ENCODE results near the gene PEAK1. TPM values are rescaled to one million over a fixed set of nuclear protein-coding genes. Genes with fewer than 3 reads are reported as not detected.

Gene PEAK1
- total RNA-seq, 1 experiment from 2014 or later: 16.5 TPM

DNA sequence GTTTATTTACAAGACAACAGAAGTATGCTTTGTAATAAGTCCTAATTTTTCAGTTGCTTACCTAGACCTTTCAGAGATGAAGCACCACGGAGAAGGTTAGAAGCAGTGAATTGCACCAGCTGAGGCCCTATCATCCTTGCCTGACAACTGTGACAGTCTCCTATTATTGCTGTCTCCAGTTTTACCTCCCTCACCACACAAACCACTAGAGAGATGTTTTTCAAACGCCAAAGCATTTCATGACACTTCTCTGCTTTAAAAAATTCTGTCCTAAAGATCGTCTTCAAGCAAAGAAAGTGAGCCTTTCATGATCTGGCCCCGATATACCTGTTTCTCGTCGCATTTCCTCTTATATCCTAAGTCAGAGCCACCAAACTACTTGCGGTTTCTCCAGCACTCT lies 276.7 kb downstream of the PEAK1 start:
- no peak for DNase-seq (ENCODE audit: low read depth)

GRCh38 chr15:77140220-77140619 lies 279.7 kb downstream of the PEAK1 start:
- DNase-seq (ENCODE audit: low read depth): no peak

- no peak for DNase-seq (ENCODE audit: low read depth)
Observed at GRCh38 chr15:77139312-77139711, 280.6 kb downstream of the PEAK1 start.

GRCh38 chr15:77138167-77138522 lies 281.8 kb downstream of the PEAK1 start:
- DNase-seq (ENCODE audit: low read depth): peak; percentile 26

DNA sequence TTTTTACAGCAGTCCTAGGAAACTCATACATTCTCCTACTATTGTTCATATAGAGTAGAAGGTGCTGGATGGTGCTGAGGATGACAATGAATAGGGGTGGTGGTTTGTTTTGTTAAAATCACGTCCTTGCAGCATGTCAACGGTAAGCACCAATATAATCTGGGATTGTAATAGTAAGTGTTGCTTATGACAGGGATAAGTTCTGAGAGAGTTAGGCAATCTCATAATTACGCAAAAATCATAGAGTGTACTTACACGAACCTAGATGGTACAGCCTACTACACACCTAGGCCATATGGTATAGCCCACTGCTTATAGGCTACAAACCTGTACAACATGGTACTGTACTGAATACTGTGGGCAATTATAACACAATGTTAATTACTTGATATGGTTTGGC lies 284.7 kb downstream of the PEAK1 start:
- no peak for DNase-seq (ENCODE audit: low read depth)

GRCh38 chr15:77130315-77130930 lies 289.5 kb downstream of the PEAK1 start:
- no peak for DNase-seq (ENCODE audit: low read depth)

DNA sequence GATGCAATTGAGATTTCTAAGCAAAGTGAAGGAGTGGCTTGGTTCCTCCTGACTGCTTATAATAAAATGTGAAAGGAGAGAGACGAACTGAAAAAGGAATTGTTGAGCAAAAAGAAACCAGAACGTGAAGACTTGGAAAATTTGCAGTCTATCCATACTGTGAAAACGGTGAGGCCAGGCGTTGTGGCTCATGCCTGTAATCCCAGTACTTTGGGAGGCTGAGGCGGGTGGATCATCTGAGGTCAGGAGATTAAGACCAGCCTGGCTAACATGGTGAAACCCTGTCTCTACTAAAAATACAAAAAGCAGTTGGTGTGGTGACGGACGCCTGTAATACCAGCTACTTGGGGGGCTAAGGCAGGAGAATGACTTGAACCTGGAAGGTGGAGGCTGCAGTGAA lies 292.3 kb downstream of the PEAK1 start:
- DNase-seq (ENCODE audit: low read depth): no peak

DNA sequence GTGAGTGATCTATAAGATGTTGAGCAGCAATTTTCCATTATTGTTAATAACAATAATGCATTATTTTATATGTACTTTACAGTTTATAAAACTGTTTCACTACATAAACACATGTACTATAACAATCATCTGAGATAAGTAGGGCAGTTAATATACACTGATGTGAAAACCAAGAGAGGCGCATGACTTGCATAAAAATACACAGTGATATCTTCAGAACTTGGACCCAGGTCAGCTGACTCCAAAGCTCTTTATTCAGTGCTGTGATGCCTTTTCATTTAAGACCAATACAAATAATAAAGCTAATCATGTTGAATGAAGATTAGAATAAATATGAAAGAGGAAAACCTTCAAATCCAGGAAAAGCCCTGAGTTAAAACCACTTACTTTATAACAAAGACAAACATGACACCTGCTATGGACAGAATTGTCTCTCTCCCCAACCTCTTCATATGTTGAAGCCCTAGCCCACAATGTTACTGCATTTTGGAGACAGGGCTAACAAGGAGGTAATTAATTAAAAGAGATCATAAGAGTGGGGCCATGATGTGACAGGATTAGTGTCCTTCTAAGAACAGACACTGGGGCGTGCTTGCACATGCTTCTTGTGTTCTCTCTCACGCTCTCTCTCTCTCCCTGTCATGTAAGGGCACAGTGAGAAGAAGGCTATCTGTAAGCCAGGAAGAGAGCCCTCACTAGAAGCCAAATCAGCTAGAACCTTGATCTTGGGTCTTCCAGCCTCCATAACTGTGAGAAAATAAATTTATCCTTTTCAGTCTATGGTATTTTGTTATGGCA lies 293.2 kb downstream of the PEAK1 start:
- DNase-seq (ENCODE audit: low read depth): no peak

DNA sequence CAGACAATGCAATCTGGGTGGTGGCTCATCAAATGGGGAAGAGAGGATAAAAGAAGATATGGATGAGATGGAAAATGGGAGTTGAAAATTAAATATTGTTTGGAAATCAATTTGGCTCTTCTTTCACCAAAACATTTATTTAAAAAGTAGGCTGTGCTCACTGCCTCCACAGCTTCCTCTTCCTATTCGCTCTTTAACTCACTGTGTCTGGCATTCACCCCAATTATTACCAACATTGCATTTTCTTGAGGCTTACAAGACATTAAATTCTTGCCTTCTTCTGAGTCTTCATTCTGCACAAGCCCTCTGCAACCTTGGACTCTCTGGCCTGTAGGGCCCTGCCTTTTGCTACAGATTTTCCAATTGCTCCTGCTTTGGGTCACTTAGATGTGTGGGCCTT lies 296.1 kb downstream of the PEAK1 start:
- no peak for DNase-seq (ENCODE audit: low read depth)

- DNase-seq (ENCODE audit: low read depth): no peak
Observed at GRCh38 chr15:77122576-77122975, 297.3 kb downstream of the PEAK1 start.

- no peak for DNase-seq (ENCODE audit: low read depth)
Observed at GRCh38 chr15:77121599-77121998, 298.3 kb downstream of the PEAK1 start.

- DNase-seq (ENCODE audit: low read depth): no peak
Observed at GRCh38 chr15:77120576-77120975, 299.3 kb downstream of the PEAK1 start.

DNA sequence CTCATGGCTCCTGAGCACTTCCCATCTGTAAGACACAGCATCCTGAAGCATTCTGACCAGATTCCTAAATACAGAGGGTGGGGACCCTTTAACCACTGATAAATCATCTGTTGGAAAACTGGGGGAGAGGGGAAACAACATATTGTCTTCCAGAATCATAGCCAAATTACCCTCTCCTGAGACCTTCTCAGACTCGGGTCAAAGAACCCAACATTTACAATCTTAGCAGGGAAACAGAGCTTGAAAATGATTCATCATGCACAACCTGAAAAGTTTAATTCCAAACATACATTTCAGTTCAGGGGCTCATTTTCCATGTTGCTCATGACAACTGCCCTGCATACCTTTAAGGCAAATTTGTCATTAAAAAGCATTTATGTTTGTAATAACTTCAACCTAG lies 300.5 kb downstream of the PEAK1 start:
- DNase-seq (ENCODE audit: low read depth): no peak

GRCh38 chr15:77118882-77119321 lies 301.0 kb downstream of the PEAK1 start:
- DNase-seq (ENCODE audit: low read depth): peak; percentile 63

DNA sequence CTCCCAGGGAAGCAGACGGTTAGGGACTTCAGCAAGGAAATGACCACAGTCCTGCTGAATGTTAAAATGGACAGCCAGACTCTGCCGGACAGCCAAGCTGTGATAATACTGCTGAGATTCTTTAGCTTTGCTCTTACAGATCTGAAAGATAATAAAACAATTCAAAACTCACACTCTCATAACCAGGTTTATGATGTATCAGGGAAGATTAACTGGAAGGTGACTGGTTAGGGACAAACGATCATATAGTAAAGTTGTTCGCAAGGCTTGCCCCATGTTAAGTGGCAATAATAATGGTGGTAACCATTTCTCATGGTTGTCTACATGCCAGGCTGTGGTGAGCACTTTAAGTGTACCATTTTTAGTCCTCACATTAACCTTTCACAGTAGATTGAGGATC lies 304.7 kb downstream of the PEAK1 start:
- no peak for DNase-seq (ENCODE audit: low read depth)

DNA sequence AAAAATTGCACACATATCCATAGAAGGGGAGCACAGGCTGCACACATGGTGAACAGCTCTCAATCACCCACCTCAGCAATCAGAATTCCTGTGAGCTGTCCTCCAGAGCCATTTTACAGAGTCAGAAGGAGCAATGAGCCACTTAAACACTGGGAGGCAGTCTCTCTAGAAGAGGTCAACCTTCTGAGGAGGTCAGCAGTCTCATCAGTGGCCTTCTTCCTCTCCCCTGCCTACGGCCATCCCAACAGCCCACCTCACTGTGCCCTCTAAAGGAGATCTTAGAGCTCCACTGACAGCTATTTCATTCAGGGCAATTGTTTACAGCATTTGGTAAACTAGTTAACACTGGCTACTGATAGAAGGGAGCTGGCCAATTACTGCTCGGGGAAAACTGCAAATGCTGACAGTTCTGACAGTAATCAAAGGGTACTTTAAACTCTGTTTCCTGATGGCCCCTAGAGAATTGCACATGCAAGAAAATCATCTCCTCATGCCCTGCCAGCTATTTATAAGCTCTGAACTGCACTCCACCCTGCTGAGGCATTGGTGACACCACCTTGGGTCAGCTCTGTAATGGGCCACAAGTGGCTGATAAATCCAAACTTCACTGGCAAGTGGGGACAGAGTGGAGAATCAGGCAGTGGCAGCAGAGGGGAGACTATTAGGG lies 306.9 kb downstream of the PEAK1 start:
- DNase-seq (ENCODE audit: low read depth): no peak

DNA sequence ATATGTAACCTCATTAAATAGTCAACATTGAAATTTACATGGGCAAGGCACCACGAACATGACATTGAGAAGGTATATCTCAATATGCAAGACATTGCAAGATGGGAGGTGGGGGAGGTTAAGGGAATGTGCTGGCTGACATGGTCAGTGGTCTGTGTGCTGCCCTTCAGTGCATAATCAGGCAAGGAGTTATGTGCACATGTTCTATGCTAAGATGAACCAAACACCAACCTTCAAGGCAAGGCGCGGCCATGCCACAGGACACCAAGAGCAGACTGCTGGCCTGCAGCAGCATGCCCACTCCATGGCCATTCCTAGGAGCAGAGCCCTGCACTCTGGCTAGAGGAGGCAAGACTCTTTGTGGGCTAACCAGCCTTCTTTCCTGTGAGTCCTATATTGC lies 308.1 kb downstream of the PEAK1 start:
- DNase-seq (ENCODE audit: low read depth): no peak

GRCh38 chr15:77107531-77108355 lies 312.2 kb downstream of the PEAK1 start:
- peak; percentile 52 for DNase-seq (ENCODE audit: low read depth)

DNA sequence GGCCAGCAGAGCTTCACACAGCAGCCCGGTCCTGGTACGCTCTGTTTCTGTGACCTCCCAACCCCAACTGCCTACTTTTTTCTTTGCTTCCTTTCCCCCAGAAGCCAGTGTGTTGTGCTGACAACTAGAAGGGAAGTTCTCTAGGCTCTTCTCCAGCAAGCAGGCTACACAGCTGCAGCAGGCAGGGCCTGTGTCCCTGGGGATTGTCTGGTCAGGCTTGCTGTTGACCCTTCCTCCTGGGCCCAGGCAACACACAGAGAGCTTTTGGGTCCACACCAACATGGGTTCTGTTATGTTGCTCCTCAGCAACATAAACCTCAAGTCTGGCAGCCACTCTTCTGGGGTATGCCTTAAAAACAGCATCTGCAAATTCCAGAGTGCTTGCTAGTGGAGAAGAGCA lies 312.8 kb downstream of the PEAK1 start:
- DNase-seq (ENCODE audit: low read depth): no peak

DNA sequence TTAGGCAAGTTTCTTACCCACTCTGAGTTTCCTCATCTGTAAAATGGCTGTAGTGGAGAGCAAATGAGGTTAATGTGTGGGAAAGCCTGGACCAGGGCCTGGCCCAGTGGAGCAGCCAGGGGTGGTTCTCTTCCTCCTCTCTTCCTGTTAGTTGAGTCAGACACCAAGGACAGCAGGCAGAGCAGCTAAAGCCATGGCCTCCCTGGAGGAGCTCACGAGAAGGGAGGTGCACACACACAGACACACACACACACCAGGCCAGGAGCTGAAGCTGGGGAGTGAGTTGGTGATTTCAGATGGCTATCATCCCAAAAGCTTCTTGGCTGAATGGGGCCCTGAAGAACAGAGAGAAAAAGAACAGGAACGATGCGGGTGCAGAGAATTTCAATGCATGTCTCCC lies 315.7 kb downstream of the PEAK1 start:
- DNase-seq (ENCODE audit: low read depth): peak; percentile 31

DNA sequence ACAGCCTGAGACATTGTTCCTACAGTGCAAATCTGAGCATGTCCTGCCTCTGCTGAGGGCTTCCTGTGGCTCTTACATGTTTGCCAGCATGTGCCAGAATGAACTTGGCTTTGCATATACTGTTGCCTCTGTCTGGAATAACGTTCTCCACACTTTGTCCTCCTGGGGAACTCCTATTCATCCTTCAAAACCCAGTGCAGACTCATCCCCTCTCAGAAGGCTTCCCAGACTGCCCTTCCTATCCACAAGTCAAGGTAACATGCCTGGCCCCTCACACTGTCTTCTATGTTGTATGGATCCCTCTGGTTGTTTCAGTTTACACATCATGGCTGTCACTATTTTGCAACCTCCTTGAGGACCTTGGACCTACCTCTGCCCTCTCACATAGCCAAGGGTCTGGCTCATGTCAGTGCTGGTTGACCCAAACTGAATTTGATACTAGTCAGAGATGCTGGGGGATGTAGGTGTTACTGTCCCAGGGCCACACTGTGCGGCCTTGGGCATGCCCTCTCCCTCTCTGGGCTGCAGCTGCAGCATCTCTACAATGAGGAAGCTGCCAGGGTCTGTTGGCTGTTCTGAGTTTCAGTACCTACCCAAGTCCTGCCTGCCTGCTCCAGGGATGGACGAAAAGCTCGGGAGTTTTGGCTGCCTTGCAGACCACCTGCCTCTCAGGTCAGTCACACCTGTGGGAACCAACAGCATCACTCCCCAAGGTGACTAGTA lies 320.0 kb downstream of the PEAK1 start:
- DNase-seq (ENCODE audit: low read depth): no peak
